ENCODE measurements around the gene ZSCAN20. TPM values are rescaled to one million over a fixed set of nuclear protein-coding genes. Genes with fewer than 3 reads are reported as not detected.

ZSCAN20 gene
- total RNA-seq, 2 donors from 2014 or later = 4.7 to 7.3 TPM

GRCh38 chr1:33441088-33441745 lies 31.2 kb upstream of the ZSCAN20 start:
- H3K4me1 ChIP-seq = peaks cover 0 to 23% of the 10 kb centered on the region in 2 donors
- H3K4me3 ChIP-seq = no peak overlapping the region
- no peaks in the 10 kb centered on the region for H3K9me3 ChIP-seq
- TF ChIP-seq CTCF (IDR thresholded peaks at IDR 0.05) = no peak
- H3K27me3 ChIP-seq = no peaks in the 10 kb centered on the region
- no peak for DNase-seq (ENCODE audit: low spot score)
- no peaks in the 10 kb centered on the region for H3K36me3 ChIP-seq
- no peak overlapping the region for H3K27ac ChIP-seq

- Histone ChIP-seq H3K4me3 (no peak overlapping the region), H3K36me3 (no peaks in the 10 kb centered on the region), H3K4me1 (peaks cover 0 to 16% of the 10 kb centered on the region in 2 donors), H3K27ac (no peak overlapping the region), H3K27me3 (no peaks in the 10 kb centered on the region), H3K9me3 (no peaks in the 10 kb centered on the region)
- TF ChIP-seq CTCF (IDR thresholded peaks at IDR 0.05) = no peak
- no peak for DNase-seq (ENCODE audit: low spot score)
These were observed 30.3 kb upstream of the ZSCAN20 start for GRCh38 chr1:33442141-33442540.

GRCh38 chr1:33443080-33443704 lies 29.3 kb upstream of the ZSCAN20 start:
- no peak overlapping the region for H3K4me3 ChIP-seq
- no peak for TF ChIP-seq CTCF (IDR thresholded peaks at IDR 0.05)
- no peaks in the 10 kb centered on the region for H3K9me3 ChIP-seq
- DNase-seq (ENCODE audit: low spot score) = no peak
- H3K27me3 ChIP-seq = no peaks in the 10 kb centered on the region
- no peaks in the 10 kb centered on the region for H3K36me3 ChIP-seq
- peak overlapping the region; percentile 35 to 41 for H3K27ac ChIP-seq
- peaks cover 0 to 16% of the 10 kb centered on the region in 2 donors for H3K4me1 ChIP-seq

- Histone ChIP-seq H3K4me3 (no peak overlapping the region), H3K27me3 (no peaks in the 10 kb centered on the region), H3K36me3 (no peaks in the 10 kb centered on the region), H3K27ac (peak overlapping the region; percentile 35 to 41), H3K9me3 (no peaks in the 10 kb centered on the region), H3K4me1 (peaks cover 0 to 16% of the 10 kb centered on the region in 2 donors)
- DNase-seq (ENCODE audit: low spot score) = no peak
- TF ChIP-seq CTCF (IDR thresholded peaks at IDR 0.05) = no peak
These were observed 28.7 kb upstream of the ZSCAN20 start for GRCh38 chr1:33443705-33444180.

GRCh38 chr1:33445108-33445507 lies 27.3 kb upstream of the ZSCAN20 start:
- no peak for TF ChIP-seq CTCF (IDR thresholded peaks at IDR 0.05)
- Histone ChIP-seq H3K9me3 (no peaks in the 10 kb centered on the region), H3K4me1 (peaks cover 0 to 16% of the 10 kb centered on the region in 2 donors), H3K27ac (no peak overlapping the region), H3K36me3 (no peaks in the 10 kb centered on the region), H3K27me3 (no peaks in the 10 kb centered on the region), H3K4me3 (no peak overlapping the region)
- DNase-seq (ENCODE audit: low spot score) = no peak
